GM12875 (cell line): ENCODE results near the gene GMPPA.

Experiments used
- H3K4me3 ChIP-seq: one replicate; pipeline ENCODE4 v1.5.1; 2011; ENCODE audit warnings: low read depth, low read length, control low read depth
- TF ChIP-seq, protein P1 (sequence below): IDR thresholded peaks from 2 replicates; pipeline ENCODE4 v1.5.1; 2011; ENCODE audit warnings: low read depth, mild to moderate bottlenecking, control low read depth, inconsistent platforms, low read length, moderate library complexity, borderline replicate concordance; ENCODE audit not compliant: insufficient read depth

Gene GMPPA

DNA sequence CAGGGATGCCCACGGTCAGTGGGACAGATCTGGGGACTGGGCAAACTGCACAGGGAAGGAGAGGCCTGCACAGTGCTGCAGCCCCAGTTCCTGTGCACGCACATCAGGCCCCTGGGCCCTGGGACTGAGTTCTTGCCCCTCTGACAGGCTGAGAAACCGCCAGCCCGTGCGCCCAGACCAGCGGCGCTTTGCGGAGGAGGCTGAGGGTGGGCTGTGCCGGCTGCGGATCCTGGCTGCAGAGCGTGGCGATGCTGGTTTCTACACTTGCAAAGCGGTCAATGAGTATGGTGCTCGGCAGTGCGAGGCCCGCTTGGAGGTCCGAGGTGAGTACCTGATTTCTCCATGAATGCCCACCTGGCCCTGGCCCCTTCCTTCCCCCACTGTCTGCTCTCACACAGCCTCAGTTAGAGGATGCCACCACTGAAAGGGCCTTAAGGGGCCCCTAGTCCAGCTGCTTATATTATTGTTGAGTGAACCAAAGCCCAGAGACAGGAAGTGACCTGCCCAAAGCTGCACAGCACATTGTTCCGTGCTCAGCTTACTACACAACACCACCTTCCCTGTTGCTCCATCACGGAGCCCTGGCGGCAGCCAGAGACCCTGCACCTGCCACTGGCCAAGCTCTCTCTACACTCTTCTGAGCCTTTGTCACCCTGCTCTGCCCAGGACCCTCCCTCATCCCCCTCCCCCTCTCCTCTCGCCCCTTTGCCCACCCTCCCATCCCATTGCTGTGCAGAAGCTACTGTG, 34.2 kb upstream of the GMPPA start:
- no peak overlapping the region for H3K4me3 ChIP-seq
- TF ChIP-seq, protein P1, sequence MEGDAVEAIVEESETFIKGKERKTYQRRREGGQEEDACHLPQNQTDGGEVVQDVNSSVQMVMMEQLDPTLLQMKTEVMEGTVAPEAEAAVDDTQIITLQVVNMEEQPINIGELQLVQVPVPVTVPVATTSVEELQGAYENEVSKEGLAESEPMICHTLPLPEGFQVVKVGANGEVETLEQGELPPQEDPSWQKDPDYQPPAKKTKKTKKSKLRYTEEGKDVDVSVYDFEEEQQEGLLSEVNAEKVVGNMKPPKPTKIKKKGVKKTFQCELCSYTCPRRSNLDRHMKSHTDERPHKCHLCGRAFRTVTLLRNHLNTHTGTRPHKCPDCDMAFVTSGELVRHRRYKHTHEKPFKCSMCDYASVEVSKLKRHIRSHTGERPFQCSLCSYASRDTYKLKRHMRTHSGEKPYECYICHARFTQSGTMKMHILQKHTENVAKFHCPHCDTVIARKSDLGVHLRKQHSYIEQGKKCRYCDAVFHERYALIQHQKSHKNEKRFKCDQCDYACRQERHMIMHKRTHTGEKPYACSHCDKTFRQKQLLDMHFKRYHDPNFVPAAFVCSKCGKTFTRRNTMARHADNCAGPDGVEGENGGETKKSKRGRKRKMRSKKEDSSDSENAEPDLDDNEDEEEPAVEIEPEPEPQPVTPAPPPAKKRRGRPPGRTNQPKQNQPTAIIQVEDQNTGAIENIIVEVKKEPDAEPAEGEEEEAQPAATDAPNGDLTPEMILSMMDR = no peak

DNA sequence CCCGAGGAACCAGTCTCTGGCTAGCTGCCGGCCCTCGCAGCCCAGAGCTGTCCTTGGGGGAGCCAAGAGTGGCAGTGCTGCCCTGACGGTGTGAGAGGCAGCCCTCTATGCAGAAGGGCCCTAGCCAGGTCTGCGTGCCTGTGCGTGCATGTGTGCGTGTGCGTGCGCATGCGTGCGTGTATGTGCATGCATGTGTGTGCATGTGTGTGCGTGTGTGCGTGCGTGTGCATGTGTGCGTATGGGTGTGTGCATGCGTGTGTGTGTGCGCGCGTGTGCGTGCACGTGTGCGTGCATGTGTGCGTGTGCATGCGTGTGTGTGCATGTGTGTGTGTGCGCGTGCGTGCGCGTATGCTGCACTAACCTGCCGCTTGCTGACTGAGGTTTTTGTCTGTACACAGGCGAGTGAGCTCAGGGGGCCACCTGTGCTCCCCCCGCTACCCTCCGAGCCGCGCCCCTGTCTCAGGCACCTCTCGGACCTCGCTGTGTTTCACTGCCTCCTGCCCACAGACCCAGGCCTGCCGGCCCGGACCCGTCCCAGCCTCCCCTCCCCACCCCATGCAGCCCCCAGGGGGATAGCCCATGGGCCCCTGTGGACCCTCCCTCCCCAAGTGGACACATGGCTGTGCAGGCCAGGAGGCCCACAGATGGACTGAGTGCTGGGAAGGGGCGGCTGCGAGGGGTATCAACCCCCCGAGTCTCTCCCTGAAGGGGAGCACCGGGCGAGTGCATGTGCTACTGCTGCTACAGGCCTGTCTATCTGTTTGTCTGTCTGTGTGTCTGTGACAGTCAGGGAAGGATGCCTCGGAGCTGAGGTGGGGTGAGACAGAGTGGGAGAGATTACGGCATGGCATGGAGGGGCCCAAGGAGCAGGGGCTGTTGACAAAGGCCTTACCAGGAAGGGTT, 32.8 kb upstream of the GMPPA start:
- H3K4me3 ChIP-seq = no peak overlapping the region
- TF ChIP-seq, protein P1 = no peak

DNA sequence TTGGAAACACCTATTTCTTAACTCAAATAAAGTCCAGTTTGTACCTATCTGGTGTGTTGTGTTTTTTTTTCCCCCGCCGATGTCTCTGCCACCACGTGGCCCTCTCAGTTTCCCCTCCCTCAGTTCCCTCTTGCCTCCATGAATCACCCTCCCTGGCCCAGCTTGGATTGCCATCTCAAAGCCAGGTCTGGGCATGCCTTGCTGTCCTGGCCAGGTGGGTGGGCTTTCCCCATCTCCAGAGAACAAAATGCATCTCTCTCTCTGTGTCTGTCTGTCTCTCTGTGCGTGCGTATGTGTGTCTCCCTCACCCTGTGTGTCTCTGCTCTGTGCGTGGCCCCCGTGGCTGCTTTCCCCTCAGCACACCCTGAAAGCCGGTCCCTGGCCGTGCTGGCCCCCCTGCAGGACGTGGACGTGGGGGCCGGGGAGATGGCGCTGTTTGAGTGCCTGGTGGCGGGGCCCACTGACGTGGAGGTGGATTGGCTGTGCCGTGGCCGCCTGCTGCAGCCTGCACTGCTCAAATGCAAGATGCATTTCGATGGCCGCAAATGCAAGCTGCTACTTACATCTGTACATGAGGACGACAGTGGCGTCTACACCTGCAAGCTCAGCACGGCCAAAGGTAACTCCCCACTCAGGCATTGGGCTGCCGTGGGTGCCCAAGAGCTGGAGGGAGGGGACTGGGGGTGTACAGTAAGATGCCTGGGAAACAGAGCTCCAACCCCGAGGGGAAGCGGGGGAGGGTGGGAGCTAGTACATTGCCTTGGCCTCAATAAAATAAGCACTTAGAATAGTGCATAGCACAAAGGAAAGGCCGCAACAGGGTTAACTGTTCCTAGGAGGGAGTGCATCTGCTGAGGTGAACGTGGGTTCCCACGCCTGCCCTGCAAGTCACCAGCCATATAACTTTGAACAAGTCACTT, 31.6 kb upstream of the GMPPA start:
- TF ChIP-seq, protein P1 = no peak
- no peak overlapping the region for H3K4me3 ChIP-seq

DNA sequence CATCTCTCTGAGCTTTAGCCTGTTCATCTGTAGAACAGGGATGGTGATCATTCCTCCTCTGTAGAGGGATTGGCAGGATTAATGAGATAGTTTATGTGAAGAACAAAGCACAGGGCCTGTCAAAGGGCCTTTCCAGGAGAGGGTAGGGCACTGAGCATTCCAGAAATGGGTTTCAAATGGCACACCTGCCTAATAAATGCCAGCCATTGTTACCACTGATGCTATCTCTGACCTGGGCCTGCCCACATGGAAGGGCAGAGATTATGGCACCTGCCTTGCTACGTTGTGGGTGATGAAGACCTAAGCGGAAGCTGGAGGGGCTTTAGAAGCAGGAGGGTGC, 31.0 kb upstream of the GMPPA start:
- TF ChIP-seq, protein P1 = no peak

DNA sequence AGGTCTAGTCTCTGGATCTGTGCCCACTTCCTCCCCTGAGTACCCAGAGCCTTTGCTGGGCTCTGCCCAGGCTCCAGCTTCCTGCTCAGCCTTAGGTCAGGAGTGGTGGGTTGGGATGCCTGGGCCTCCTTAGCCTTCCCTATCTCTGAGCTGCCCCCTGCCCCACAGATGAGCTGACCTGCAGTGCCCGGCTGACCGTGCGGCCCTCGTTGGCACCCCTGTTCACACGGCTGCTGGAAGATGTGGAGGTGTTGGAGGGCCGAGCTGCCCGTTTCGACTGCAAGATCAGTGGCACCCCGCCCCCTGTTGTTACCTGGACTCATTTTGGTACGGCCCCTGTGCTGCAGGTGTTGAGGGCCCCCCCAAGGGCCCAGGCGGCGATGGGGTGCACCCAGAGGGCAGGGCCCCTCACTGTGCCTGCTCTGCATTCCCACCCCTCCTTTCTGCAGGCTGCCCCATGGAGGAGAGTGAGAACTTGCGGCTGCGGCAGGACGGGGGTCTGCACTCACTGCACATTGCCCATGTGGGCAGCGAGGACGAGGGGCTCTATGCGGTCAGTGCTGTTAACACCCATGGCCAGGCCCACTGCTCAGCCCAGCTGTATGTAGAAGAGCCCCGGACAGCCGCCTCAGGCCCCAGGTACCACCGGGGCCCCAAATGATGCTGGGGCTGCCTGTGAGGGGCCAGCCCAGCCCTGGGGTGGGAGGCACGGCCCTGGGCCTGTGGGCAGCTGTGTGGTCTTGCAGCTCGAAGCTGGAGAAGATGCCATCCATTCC, 30.1 kb upstream of the GMPPA start:
- TF ChIP-seq, protein P1 = no peak
- H3K4me3 ChIP-seq = no peak overlapping the region

More for the DNA sequence above, 31.0 kb upstream of the GMPPA start:
- H3K4me3 ChIP-seq = no peak overlapping the region

DNA sequence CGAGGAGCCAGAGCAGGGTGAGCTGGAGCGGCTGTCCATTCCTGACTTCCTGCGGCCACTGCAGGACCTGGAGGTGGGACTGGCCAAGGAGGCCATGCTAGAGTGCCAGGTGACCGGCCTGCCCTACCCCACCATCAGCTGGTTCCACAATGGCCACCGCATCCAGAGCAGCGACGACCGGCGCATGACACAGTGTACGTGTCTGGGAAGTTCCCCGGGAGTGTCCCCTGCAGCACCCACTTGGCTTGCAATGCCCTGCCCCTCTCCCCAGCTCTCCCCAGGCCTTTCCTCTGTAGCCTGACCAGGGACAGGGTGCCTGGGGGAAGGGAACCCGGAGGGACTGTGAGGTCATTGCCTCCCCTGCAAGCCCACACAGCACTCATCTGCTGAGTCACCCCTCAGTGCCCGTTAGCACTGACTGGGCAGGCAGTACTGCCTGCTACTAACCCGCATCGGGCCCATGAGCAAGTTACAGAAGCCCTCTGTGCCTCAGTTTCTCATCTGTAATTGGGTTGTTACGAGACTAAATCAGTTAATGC, 29.4 kb upstream of the GMPPA start:
- no peak overlapping the region for H3K4me3 ChIP-seq
- TF ChIP-seq, protein P1 = no peak
